OCI-LY7 (cell line): ENCODE measurements around the gene ANK3. TPM values are rescaled to one million over a fixed set of nuclear protein-coding genes. Genes with fewer than 3 reads are reported as not detected.

Experiments used
- BruUV-seq: library from RNA; stranded (reverse); fragments of 400-500 nt; replicated peaks from 2 replicates; lab custom pipeline; 2021; lab: Mats Ljungman, UMichigan
- CTCF ChIA-PET: fragments of 300-600 bp; sonication (Branson Sonifier 250); formaldehyde crosslinking; loops from one replicate; lab custom pipeline; 2022; ENCODE audit warnings: antibody characterized with exemption; ENCODE audit not compliant: unreplicated experiment; lab: Charles Lee
- POLR2A ChIA-PET: fragments of 300-600 bp; sonication (Branson Sonifier 250); formaldehyde crosslinking; loops from one replicate; lab custom pipeline; 2022; ENCODE audit warnings: antibody characterized with exemption; lab: Charles Lee
- DNase-seq: peaks from one replicate; pipeline ENCODE4 v3.0.0-alpha.2; 2015; ENCODE audit warnings: low spot score
- H2AFZ ChIP-seq: fragments of 200-600 bp; sonication (generic), shearing (Covaris generic); 2 replicates; pipeline ENCODE4 v1.6.1; 2014; ENCODE audit warnings: mild to moderate bottlenecking, antibody characterized with exemption, low read length, moderate library complexity
- H3K27ac ChIP-seq: fragments of 200-600 bp; sonication (generic); 2 replicates; pipeline ENCODE4 v1.5.1; 2014; ENCODE audit warnings: mixed run types, low read depth, mild to moderate bottlenecking, moderate library complexity, low read length, inconsistent platforms; ENCODE audit not compliant: poor library complexity, severe bottlenecking
- H3K36me3 ChIP-seq: fragments of 200-600 bp; sonication (generic); 2 replicates; pipeline ENCODE4 v1.6.1; 2014; ENCODE audit warnings: mild to moderate bottlenecking, antibody characterized with exemption, low read length, moderate library complexity, mixed read lengths; ENCODE audit not compliant: insufficient read depth
- H3K4me1 ChIP-seq: fragments of 200-600 bp; sonication (generic); 2 replicates; pipeline ENCODE4 v1.5.1; 2014; ENCODE audit warnings: mild to moderate bottlenecking, low read length; ENCODE audit not compliant: insufficient read depth, poor library complexity, severe bottlenecking
- H3K4me2 ChIP-seq: fragments of 200-600 bp; sonication (generic); 2 replicates; pipeline ENCODE4 v1.6.1; 2014; ENCODE audit warnings: mild to moderate bottlenecking, low read length
- H3K4me3 ChIP-seq: fragments of 200-600 bp; sonication (generic); 2 replicates; pipeline ENCODE4 v1.5.1; 2014; ENCODE audit warnings: mild to moderate bottlenecking, low read depth, low read length; ENCODE audit not compliant: poor library complexity, severe bottlenecking
- H3K79me2 ChIP-seq: fragments of 200-600 bp; sonication (generic); 2 replicates; pipeline ENCODE4 v1.6.1; 2016; ENCODE audit warnings: low read depth, mild to moderate bottlenecking, low read length, moderate library complexity, mixed read lengths; ENCODE audit not compliant: insufficient read depth
- H3K9me2 ChIP-seq: fragments of 200-600 bp; sonication (generic); 2 replicates; pipeline ENCODE4 v1.6.1; 2016; ENCODE audit warnings: mild to moderate bottlenecking, low read length, mixed read lengths; ENCODE audit not compliant: insufficient read depth
- H3K9me3 ChIP-seq: fragments of 200-600 bp; sonication (generic); 2 replicates; pipeline ENCODE4 v1.6.1; 2014; ENCODE audit warnings: mild to moderate bottlenecking, mixed run types, low read length, mixed read lengths
- H4K20me1 ChIP-seq: fragments of 200-600 bp; sonication (generic); 2 replicates; pipeline ENCODE4 v1.6.1; 2014; ENCODE audit warnings: mild to moderate bottlenecking, antibody characterized with exemption, low read length, moderate library complexity, mixed read lengths; ENCODE audit not compliant: insufficient read depth
- EZH2phosphoT487 ChIP-seq: fragments of 200-600 bp; sonication (generic); IDR thresholded peaks from 2 replicates; pipeline ENCODE4 v1.6.1; 2018; ENCODE audit warnings: low read depth, borderline replicate concordance, mild to moderate bottlenecking, mixed run types, antibody characterized with exemption, low read length, moderate library complexity, mixed read lengths
- intact Hi-C: fragments of 100-400 bp; cut with micrococcal nuclease; formaldehyde crosslinking; loops from one replicate; pipeline ENCODE4 v1.10.0; 2022; ENCODE audit not compliant: unreplicated experiment
- total RNA-seq, 2 experiments: library from RNA; depleted of rRNA in 1 of 2; stranded (reverse); fragments of >200 nt in 1 of 2; shearing (Covaris generic) in 1 of 2; gene quantifications; 2 replicates each; pipeline ENCODE4 v1.2.3, GENCODE V29; 2014 to 2022
- TF ChIP-seq, protein P1 (sequence below): fragments of 200-600 bp; sonication (generic); conservative IDR thresholded peaks from 2 replicates; pipeline ENCODE4 v1.5.1; 2014; ENCODE audit warnings: mild to moderate bottlenecking, antibody characterized with exemption, low read length, moderate library complexity, mixed read lengths

ANK3 gene
- total RNA-seq, 2 experiments from 2014 or later = 0.13 to 0.49 TPM

DNA sequence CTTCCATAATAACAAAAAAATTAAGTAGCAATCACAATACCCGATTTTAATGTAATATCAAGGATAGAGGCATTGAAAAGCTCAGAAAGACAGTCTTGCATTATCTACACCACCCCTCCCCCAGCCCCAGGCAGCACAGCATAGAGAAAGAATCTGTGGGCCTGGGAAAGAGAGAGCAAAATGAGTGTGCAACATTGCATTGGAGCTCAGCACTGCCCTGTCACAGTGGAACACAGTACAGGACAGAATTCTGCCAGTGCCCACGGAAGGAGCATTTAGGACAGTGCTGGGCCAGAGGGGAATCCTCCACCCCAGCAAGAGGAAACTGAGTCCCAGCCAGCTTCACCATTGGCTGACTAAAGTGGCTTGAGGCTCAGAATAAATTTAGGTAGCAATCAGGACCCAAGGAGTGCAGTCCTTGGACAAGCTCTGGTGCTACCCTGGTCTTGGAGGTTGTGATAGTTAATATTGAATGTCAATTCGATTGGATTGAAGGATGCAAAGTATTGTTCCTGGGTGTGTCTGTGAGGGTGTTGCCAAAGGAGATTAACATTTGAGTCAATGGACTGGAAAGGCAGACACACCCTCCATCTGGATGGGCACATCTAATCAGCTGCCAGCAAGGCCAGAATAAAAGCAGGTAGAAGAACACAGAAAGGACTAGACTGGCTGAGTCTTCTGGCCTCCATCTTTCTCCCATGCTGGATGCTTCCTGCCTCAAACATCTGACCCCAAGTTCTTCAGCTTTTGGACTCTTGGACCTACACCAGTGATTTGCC, 234.4 kb downstream of the ANK3 start:
- ChIA-PET CTCF (no interaction called here), POLR2A (interaction anchor here (0.5 kb wide), 1 partner anchor 44 kb away, joined by 3 read pairs; no protein-coding TSS in a partner anchor)
- intact Hi-C loops = no loop called here
- Histone ChIP-seq H3K9me2 (no peaks in the 10 kb centered on the region), H3K27ac (no peak overlapping the region), H3K4me2 (no peak overlapping the region), H3K4me3 (no peak overlapping the region), H3K36me3 (no peaks in the 10 kb centered on the region), H3K79me2 (no peaks in the 10 kb centered on the region), H3K9me3 (no peaks in the 10 kb centered on the region), H2AFZ (no peak overlapping the region), H4K20me1 (no peaks in the 10 kb centered on the region), H3K4me1 (no peaks in the 10 kb centered on the region)
- TF ChIP-seq, protein P1, sequence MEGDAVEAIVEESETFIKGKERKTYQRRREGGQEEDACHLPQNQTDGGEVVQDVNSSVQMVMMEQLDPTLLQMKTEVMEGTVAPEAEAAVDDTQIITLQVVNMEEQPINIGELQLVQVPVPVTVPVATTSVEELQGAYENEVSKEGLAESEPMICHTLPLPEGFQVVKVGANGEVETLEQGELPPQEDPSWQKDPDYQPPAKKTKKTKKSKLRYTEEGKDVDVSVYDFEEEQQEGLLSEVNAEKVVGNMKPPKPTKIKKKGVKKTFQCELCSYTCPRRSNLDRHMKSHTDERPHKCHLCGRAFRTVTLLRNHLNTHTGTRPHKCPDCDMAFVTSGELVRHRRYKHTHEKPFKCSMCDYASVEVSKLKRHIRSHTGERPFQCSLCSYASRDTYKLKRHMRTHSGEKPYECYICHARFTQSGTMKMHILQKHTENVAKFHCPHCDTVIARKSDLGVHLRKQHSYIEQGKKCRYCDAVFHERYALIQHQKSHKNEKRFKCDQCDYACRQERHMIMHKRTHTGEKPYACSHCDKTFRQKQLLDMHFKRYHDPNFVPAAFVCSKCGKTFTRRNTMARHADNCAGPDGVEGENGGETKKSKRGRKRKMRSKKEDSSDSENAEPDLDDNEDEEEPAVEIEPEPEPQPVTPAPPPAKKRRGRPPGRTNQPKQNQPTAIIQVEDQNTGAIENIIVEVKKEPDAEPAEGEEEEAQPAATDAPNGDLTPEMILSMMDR = no peak
- TF ChIP-seq EZH2phosphoT487 = no peak
- no peak for DNase-seq
- no TSS peak for BruUV-seq

- H3K4me1 ChIP-seq = no peaks in the 10 kb centered on the region
- H3K27ac ChIP-seq = no peak overlapping the region
- DNase-seq = no peak
- H4K20me1 ChIP-seq = no peaks in the 10 kb centered on the region
- H3K9me3 ChIP-seq = no peaks in the 10 kb centered on the region
- no peak for TF ChIP-seq EZH2phosphoT487
- TF ChIP-seq, protein P1 = no peak
- ChIA-PET POLR2A (interaction anchor here (0.6 to 1.0 kb wide), 3 partner anchors 8 to 606 kb away, joined by 3 read pairs; no protein-coding TSS in a partner anchor), CTCF (no interaction called here)
- H3K9me2 ChIP-seq = no peaks in the 10 kb centered on the region
- intact Hi-C loops = no loop called here
- no peak overlapping the region for H3K4me3 ChIP-seq
- no peak overlapping the region for H2AFZ ChIP-seq
- no peaks in the 10 kb centered on the region for H3K79me2 ChIP-seq
- H3K36me3 ChIP-seq = no peaks in the 10 kb centered on the region
- no TSS peak for BruUV-seq
- H3K4me2 ChIP-seq = no peak overlapping the region
These were observed 240.7 kb downstream of the ANK3 start for GRCh38 chr10:60149003-60149402.
